GM19043 (cell line): ENCODE measurements around the gene MYADML2.
"Not testable (repeated sequence)": the region's sequence is repeated elsewhere in the genome, so short reads cannot be mapped to it uniquely, and the experiment has no call there.

Experiments used
- ATAC-seq: cut with Tn5 transposase; IDR thresholded peaks from one replicate; pipeline ENCODE4 v1.9.1; 2021; ENCODE audit warnings: low read depth; ENCODE audit not compliant: unreplicated experiment

Gene MYADML2

DNA sequence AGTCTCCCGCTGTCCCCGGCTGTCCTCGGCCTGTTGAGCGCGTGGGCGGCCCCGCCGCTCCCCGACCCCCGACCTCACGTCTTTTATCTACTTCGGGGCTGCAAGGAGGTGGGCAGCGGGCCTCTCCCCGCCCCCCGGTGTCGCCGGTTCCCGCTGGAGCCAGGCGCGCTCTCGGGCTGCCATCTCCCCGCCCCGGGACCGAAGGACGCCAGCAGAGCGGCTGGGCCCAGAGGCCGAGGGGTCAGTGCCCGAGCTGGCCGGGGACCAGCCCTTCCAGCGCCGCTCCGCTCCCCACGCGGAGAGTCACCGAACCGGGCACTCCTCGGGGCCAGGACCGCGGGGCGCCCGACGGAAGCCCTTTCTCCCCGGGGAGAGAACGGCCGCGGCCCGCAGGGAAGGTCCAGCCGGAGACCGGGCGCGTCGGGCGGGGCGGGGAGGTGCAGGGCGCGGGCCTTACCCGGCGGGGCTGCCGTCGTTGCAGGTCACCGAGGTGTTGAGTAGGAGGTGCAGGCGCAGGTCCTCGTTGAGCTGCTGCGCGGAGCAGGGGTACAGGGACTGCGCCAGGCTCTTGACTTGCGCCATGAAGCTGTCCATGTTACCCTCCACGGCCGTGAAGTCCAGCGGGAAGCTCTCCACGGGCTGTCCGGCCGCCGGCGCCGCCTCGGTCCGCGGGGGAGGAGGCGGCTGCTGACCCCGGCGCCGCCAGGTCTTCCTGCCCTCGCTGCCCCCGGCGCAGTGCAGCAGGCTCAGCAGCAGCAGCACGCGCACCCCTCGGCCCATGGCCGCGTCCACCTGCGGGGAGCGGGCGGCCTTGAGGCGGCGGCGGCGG is 13.3 kb upstream of the MYADML2 start:
- no peak for ATAC-seq

DNA sequence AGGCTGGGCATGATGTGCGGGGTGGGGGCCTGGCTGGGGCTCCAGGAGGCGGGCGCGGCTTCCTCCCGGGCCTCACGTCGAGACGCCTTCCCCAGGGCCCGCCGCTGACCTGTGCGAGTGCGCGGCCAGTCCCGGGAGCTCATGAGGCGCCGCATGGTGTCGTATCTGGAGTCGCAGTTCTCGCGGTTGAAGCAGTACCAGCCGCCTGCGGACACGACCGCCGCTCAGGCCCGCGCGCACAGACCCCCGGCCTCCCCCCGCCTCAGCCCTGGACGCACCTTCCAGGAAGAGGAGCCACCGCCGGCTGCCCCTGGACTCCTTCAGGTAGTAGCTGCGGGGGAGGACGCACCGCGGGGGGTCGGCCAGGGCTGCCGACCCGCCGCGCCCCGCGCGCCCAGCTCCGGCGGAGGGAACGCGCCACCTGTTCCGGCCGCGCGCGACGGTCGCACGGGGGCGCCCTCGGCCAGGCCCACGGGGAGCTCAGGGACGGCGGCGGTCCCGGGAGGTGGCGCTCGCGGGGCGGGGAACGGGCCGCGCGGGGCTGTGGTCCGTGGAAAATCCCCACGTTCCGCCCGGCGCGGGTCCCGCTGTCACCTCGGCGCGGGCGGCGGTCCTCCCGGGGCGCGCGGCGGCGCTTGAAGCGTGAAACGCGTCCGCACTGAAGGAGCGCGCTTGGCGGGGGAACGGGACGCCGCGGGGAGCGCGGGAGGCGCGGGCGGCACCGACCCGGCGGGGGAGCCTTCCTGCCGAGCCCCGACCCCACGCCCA is 12.5 kb upstream of the MYADML2 start:
- ATAC-seq, result no peak

DNA sequence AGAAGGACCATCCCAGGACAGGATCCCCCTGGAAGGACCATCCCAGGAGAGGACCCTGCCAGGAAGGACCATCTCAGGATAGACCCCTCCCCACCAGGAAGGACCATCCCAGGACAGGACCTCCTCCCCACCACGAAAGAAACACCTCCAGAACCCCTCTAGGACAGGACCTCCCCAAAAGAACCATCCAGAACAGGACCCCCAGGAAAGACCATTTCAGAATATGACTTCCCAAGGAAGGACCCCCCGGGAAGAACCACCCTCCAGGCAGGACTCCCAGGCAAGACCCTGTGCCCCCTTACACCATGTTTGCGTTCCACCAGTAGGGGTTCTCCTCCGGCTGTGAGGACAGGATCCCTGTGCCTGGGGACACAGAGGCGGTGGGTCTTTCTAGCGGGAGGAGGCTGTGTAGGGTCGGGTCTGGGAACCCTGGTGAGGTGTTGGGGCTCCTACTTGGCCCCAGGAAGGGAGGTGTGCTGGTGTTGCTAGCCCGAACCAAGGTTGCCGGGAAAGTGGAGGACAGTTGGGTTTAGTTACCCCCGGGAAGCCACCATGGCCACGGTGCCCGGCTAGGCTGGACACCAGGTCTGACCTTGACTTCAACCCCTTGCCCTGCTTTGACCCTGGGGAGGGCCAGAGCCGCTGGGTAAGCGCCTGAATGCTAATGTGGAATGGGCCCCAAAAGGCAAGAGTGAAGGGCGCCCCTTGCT is 11.8 kb upstream of the MYADML2 start:
- no peak for ATAC-seq

DNA sequence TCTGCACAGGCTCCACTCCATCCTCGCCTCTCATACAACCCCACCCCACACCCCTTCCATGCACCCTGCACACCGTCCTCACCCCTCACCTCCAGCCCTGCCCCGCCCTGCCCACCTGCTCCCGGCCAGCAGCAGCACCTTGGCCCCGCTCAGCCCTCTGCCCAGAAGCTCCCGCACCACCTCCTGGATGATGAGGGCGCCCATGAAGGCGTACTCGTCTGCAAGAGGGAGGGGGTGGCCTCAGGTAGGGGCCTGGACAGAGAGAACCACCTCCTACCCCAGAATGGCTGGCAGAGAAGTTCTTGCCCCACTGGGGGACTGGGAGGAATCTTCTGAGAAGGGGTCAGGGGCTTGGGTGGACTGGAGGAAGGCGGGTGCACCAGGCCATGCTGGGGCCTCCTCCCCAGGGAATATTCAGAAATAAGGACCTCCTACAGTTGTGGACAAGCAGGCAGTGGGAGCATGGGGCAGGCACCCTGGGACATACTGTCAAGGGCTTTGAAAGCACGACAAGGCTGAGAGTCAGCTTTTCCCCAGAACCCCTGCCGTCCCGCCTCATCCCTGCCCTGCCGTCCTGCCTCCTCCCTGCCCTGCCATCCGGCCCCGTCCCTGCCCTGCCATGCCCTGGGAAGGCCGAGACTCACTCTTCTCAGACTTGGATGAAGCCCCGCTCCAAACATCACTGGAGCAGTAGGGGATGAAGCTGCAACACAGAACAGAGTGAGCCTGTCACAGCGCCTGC is 10.8 kb upstream of the MYADML2 start:
- no peak for ATAC-seq

DNA sequence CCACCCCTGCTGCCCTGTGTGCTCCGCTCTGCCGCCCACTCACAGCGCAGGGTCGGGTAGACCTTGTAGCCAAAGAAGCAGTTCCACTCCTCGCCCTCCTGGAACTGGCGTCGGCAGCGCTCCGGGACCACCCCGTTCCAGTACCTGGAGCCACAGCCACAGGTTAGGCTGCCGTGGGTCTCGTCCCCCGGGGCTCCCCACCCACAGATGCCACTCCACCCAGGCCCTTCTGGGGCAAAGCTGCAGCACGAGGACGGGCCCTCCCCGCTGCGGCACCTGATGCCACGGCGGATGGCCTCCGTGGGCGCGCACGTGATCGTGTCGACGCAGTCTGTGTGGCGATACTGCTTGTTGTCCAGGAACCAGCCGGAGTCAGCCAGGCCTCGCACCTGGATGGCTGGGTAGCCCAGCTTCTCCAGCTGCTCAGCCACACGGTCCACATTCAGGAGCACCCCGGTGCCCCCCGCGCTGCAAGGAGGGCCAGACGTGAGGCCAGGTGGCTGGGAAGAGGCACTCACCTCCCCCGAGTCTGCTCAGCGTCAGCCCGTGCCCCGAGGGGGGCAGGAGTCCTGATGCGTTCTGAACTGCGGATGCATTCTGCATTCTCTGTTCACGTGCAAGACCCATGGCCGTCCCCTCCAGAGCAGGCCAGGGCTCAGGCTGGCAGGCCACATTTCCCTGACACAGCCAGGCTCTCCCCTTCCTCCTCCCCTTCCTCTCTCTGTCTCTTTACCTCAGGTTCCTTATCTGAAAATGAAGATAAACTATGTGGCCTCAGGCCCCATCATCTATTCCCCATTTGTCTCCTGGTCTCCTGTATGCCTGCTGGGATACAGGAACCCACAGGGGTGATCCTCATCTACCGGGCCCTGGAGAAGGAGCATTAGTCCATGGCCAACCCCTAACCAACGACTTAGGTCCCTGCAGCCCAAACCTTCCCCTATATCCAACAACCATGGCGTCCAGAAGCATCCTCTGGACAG is 9.9 kb upstream of the MYADML2 start:
- no peak for ATAC-seq

DNA sequence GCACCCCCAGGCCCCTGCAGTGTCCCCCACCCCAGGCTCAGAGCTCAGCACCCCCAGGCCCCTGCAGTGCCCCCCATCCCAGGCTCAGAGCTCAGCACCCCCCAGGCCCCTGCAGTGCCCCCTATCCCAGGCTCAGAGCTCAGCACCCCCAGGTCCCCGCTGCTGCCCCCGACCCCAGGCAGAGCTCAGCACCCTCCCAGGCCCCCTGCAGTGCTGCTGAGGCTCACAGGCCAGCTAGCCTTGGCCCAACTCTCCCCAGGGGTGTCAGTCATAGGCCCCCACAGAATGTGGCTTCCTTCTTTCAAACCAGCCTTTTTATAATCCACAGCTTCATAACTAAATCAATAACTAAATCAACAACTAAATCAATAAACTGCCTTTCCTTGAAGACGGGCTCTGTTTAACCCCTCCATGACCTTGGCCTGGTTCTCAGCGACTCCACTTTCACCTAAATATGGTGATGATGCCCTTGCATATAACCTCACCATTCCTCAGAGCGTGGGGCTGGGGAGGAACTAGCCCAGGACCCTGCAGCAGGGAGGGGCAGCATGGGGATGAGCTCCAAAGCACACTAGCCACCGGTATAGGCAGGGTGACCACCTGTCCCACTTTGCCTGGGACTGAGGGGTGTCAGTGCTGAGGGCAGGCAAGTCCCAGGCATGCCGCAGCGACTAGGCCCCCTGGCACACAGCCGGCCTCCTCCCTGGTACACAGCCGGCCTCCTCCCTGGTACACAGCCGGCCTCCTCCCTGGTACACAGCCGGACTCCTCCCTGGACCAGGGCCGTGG is 8.9 kb upstream of the MYADML2 start:
- no peak for ATAC-seq

DNA sequence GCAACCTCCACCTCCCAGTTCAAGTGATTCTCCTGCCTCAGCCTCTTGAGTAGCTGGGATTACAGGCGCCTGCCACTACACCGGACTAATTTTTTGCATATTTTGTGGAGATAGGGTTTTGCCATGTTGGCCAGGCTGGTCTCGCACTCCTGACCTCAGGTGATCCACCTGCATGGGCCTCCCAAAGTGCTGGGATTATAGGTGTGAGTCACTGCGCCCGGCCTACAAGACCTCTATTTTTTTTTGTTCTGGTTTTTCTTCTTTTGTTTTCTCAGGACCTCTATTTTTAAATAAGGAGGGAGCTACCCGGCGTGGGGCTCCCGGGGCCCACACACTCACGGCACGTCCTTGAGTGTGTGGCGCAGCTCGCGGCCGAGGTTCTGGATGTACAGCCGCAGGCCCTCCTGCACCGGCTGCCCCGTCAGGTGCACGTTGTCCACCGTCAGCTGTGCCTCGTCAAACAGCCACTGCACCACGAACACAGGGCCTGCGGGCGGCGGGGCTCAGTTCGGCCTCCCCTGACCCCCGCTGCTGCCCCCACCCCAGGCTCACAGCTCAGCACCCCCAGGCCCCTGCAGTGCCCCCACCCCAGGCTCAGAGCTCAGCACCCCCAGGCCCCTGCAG is 8.1 kb upstream of the MYADML2 start:
- no peak for ATAC-seq

DNA sequence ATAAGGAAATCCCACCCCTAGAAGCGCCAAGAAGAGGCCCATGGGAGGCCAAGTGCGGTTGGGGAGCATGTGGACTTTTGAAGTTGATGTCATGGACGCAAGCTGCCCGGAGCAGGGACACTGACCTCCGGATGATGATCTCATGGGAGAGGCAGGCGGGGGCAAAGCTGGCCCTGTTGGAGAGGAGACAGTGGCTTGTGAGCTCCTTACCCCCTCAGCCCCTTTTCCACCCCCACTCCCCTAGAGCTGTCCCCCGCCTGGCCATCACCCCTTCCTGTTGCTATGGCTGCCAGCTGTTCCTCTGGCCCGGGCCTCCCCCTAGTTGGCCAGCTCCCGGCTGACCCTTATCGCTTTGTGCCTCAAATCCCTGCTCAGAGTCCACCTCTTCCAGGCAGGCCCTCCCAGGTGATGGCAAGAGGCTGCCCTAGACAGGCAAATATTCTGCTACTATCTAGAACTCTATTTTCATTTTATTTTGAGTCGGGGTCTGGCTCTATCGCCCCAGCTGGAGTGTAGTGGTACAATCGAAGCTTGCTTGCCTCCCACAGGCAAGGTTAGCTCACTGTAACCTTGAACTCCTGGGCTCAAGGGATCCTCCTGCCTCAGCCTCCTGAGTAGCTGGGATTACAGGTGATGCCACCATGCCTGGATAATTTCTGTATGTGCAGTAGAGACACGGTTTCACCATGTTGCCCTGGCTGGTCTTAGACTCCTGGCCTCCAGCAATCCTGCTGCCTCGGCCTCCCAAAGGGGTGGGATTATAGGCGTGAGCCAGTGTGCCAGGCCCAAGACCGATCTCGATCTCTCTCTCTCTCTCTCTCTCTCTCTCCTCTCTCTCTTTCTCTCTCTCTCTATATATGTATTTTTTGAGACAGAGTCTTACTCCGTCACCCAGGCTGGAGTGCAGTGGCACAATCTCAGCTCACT is 7.4 kb upstream of the MYADML2 start:
- ATAC-seq, result no peak

DNA sequence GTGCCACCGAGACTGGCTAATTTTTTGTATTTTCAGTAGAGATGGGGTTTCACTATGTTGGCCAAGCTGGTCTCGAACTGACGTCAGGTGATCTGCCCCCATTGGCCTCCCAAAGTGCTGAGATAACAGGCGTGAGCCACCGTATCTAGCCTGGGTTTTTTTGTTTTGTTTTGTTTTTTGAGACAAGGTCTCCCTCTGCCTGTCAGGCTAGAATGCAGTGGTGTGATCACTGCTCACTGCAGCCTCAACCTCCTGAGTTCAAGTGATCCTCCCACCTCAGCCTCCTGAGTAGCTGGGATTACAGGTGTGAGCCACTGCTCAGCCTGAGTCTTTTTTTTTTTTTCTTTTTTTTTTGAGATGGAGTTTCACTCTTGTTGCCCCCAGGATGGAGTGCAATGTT is 6.4 kb upstream of the MYADML2 start:
- ATAC-seq, result not testable (repeated sequence)

DNA sequence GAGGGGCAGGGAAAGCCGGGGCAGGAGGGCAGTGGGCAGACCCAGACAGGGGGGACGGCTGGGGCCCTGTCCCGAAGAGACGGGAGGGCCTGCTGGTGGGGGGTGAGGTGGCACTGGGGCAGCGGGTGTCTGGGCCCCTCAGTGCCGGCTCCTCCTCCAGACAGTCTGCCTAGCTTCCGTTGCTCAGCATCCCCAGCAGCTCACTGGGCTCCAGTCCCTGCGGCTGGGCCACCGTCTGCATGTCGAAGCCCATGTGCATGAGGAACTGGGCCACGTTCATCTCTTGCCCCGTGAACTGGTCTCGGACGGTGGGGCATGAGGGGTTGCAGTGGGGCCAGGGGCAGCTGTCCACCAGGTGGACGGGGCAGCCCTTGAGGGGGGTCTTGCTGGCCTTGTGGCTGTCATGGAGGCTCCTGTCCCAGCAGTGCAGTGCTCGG is 5.8 kb upstream of the MYADML2 start:
- ATAC-seq, result no peak

DNA sequence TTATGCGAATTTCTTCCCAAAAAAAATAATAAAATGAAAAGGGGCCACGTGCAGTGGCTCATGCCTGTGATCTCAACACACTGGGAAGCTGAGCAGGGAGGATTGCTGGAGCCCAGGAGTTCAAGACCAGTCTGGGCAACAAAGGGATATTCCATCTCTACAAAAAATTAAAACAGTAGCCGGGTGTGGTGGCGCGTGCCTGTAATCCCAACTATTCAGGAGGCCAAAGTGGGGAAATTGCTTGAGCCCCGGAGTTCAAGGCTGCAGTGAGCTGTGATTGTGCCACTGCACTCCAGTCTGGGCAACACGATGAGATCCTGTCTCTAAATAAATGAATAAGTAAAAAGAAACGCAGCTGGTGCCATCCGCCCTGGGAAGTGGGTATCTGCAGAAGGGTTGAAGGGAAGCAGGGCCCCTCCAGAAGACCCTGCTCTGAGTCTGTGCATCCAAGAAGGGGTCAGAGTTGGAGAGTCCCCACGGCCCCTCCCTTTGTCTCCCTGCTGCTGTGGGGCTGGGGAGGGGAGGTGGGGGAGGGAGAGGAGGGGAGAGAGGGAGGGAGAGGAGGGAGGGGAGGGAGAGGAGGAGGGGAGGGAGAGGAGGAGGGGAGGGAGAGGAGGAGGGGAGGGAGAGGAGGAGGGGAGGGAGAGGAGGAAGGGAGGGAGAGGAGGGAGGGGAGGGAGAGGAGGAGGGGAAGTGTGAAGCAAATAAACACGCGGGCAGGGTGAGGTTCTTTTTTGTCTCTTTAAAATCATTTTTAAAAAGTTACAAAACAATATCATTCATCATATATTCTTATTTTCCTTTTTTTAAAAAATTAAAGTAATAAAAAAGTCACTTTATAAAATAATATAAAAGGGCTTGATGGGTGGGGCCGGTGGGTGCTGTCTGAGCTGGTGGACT is 5.0 kb upstream of the MYADML2 start:
- ATAC-seq, result no peak

DNA sequence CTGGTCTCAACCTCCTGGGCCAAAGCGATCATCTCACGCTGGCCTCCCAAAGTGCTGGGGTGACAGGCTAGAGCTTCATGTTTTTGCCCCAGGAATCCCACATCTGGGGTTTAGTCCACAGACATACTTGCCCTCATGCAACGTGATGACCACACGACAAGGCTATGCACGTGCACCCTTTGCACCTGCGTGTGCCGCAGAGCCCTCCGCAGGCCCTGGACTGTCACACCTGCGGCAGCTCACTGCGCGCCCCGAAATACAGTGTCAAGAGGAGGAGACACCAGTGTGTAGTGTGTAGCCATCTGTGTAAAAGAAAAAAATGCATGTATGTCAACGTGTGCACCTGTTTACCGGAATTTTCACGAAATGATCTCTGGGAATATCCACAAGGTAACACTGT is 3.5 kb upstream of the MYADML2 start:
- no peak for ATAC-seq

DNA sequence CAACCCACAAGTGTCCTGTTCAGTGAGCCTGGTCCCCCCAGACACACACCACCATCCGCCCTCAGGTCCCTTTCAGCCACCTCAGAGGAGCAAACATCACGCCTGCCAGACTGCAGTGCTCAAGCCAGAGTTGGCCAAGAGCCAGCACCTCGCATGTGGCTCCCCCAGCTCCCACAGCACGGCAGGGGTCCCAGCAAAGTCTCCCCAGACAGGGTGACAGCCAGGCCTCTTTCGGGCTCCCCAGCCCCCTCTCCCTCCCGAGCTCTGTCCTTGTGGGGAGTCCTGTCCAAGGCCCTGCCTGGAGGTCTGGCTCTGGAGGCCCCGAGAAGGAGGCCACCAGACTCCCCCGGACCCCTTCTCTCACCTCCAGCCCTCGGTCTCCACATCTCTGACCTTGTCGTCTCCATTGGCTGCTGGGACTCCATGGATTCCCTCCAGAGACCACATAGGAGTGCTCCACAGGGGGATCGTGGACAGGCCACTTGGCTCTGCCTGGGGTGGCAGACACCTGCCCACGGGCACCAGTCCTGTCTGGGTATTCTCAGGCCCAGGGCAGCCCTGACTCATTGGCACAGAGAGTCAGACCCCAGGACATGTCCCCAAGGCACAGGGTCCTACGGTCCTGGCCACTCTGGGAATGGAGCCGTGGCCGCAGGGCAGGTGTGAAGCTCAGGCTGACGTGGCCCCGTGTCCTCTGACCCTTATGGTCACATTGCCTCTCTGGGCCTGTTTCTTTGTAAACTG is 1.8 kb upstream of the MYADML2 start:
- ATAC-seq, result no peak

DNA sequence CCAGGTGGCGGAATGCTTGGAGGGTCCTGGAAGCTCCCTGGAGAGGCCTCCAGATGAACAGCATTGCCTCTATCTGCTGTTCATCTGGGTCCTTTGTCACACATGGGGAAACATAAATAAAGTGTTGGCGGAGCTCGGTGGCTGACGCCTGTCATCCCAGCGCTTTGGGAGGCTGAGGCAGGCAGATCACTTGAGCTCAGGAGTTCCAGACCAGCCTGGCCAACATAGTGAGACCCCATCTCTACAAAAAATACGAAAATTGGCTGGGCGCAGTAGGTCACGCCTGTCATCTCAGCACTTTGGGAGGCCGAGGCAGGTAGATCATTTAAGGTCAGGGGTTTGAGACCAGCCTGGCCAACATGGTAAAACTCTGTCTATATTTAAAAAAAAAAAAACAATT is 2.2 kb downstream of the MYADML2 start:
- ATAC-seq, result no peak

DNA sequence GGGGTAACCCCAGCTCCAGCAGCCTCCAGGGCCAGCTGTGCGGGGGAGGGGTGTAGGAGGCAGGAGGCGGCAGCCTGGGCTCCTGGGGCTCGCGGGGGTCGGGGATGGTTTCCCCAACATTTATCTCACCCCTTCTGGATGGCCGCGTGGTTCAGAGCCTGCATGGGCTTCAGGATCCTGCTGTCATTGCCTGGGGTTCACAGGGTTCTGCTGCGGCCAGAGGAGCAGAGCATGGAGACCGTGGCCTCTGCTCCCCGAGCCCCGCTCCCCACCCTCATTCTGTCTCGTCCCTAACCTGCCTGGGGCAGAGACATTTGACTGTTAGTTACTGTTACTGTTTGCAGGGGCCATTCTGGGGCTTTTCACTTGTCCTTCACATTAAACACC is 4.9 kb downstream of the MYADML2 start:
- no peak for ATAC-seq
